GM12878 (cell line): ENCODE measurements around the gene ZNF282. TPM values are rescaled to one million over a fixed set of nuclear protein-coding genes. Genes with fewer than 3 reads are reported as not detected.

ENCODE experiments used
- ATF2 ChIP-seq: IDR thresholded peaks from 2 replicates; pipeline ENCODE4 v1.6.1; 2012; ENCODE audit warnings: low read length, inconsistent platforms
- BACH1 ChIP-seq: fragments of 450-650 bp; IDR thresholded peaks from 2 replicates; pipeline ENCODE4 v1.6.1; 2017; ENCODE audit warnings: mild to moderate bottlenecking, borderline replicate concordance
- CBX3 ChIP-seq: fragments of 200-600 bp; sonication (generic); IDR thresholded peaks from 2 replicates; pipeline ENCODE4 v1.6.1; 2016; ENCODE audit warnings: low read depth, borderline replicate concordance
- CHD2 ChIP-seq: IDR thresholded peaks from 2 replicates; pipeline ENCODE4 v1.6.1; 2011; ENCODE audit warnings: low read depth, low read length, improper control_type of control experiment, borderline replicate concordance
- CREB1 ChIP-seq: IDR thresholded peaks from 2 replicates; pipeline ENCODE4 v1.6.1; 2012; ENCODE audit warnings: low read depth, mild to moderate bottlenecking, inconsistent platforms
- CTCF ChIP-seq, 3 experiments: IDR thresholded peaks in 2 of 3; conservative IDR thresholded peaks in 1 of 3; 2 replicates each; pipeline ENCODE4 v1.5.1; 2011; ENCODE audit warnings: low read depth in 3 of 3, low read length in 3 of 3, mild to moderate bottlenecking in 3 of 3, control low read depth in 2 of 3, moderate library complexity in 2 of 3, inconsistent platforms in 1 of 3, mixed read lengths in 1 of 3; ENCODE audit not compliant: control insufficient read depth in 2 of 3, insufficient read depth in 1 of 3; ENCODE audit errors: extremely low read depth in 1 of 3
- ELK1 ChIP-seq: IDR thresholded peaks from 2 replicates; pipeline ENCODE4 v1.6.1; 2012; ENCODE audit warnings: low read depth, low read length, improper control_type of control experiment
- GABPA ChIP-seq: IDR thresholded peaks from 2 replicates; pipeline ENCODE4 v1.6.1; 2014; ENCODE audit warnings: antibody characterized with exemption, low read depth, mild to moderate bottlenecking, inconsistent platforms
- HCFC1 ChIP-seq: fragments of 150-350 bp; IDR thresholded peaks from 2 replicates; pipeline ENCODE4 v1.6.1; 2014; ENCODE audit warnings: low read length
- HSF1 ChIP-seq: fragments of 150-350 bp; IDR thresholded peaks from 2 replicates; pipeline ENCODE4 v1.6.1; 2014; ENCODE audit warnings: mild to moderate bottlenecking, low read depth, low read length
- NKRF ChIP-seq: fragments of 450-650 bp; conservative IDR thresholded peaks from 2 replicates; pipeline ENCODE4 v1.6.1; 2017; ENCODE audit warnings: mild to moderate bottlenecking, moderate library complexity
- NR2F1 ChIP-seq: fragments of 450-650 bp; conservative IDR thresholded peaks from 2 replicates; pipeline ENCODE4 v1.6.1; 2017; ENCODE audit warnings: mild to moderate bottlenecking
- POLR2AphosphoS2 ChIP-seq: IDR thresholded peaks from 2 replicates; pipeline ENCODE4 v1.6.1; 2011; ENCODE audit warnings: low read depth, mild to moderate bottlenecking, low read length, improper control_type of control experiment, moderate library complexity
- RBBP5 ChIP-seq: fragments of 200-600 bp; sonication (generic); conservative IDR thresholded peaks from 2 replicates; pipeline ENCODE4 v1.6.1; 2016
- TARDBP ChIP-seq: IDR thresholded peaks from 2 replicates; pipeline ENCODE4 v1.6.1; 2016; ENCODE audit warnings: borderline replicate concordance
- YBX1 ChIP-seq: fragments of 450-650 bp; IDR thresholded peaks from 2 replicates; pipeline ENCODE4 v1.6.1; 2016; ENCODE audit warnings: antibody characterized with exemption
- ZBTB40 ChIP-seq: fragments of 450-650 bp; IDR thresholded peaks from 2 replicates; pipeline ENCODE4 v1.6.1; 2016; ENCODE audit warnings: mild to moderate bottlenecking, moderate library complexity, borderline replicate concordance
- polyA plus RNA-seq, 11 experiments: library from polyadenylated mRNA; depleted of rRNA in 4 of 11; unstranded in 6 of 11; stranded (reverse) in 5 of 11; fragments of >200 nt; fragmentation: Nextera tagmentation in 4 of 11; fragmentation: Illumina TruSeq in 1 of 11; extraction: Ambion mirVana in 4 of 11; extraction: Trizol in 1 of 11; gene quantifications; 1 replicate in 1 of 11; 2 replicates in 10 of 11; pipeline versions ENCODE4 v1.2.1 to v1.2.3, GENCODE V29; 2011 to 2016; ENCODE audit warnings: inconsistent platforms in 2 of 11, missing spikeins in 2 of 11, low read depth in 1 of 11
- total RNA-seq, 4 experiments: library from RNA; depleted of rRNA in 3 of 4; stranded (reverse); fragments of >200 nt in 3 of 4; fragmentation: Illumina TruSeq in 1 of 4; extraction: Trizol in 1 of 4; gene quantifications; 2 replicates each; pipeline versions ENCODE4 v1.2.1 to v1.2.3, GENCODE V29; 2013 to 2021

The ZNF282 gene
- total and polyA plus RNA-seq, 10 of the 15 experiments (the other 5 are each of a cell fraction or from before 2014, with no cell fraction given), result 0.35 to 28.4 (median 8.1) TPM

GRCh38 chr7:149239345-149240143 lies 44.2 kb downstream of the ZNF282 start, which contains the start of gene ZNF212 (continued):
- no peak for TF ChIP-seq HSF1
- TF ChIP-seq POLR2AphosphoS2, result peak; percentile 41; the same call in 1 of the 2 replicates
- TF ChIP-seq HCFC1, result peak; percentile 69
- TF ChIP-seq CTCF (IDR thresholded peaks at IDR 0.05 in 2 of 3, conservative IDR thresholded peaks at IDR 0.05 in 1 of 3; ENCODE audit: control insufficient read depth in 2 of 3, extremely low read depth in 1 of 3, insufficient read depth in 1 of 3, low read depth in 3 of 3, low read length in 3 of 3), result peak; percentile 87 to 96 (median 92); a peak in 5 of 6 replicates
- TF ChIP-seq RBBP5, result no peak; the same call in 1 of the 2 replicates
- TF ChIP-seq ZBTB40, result no peak; the same call in 1 of the 2 replicates
- TF ChIP-seq CHD2, result no peak
- TF ChIP-seq GABPA, result no peak
- TF ChIP-seq BACH1, result peak; percentile 64
- no peak for TF ChIP-seq CBX3
- peak; percentile 86 for TF ChIP-seq NKRF
- no peak for TF ChIP-seq ELK1
- TF ChIP-seq CREB1, result 0 out of 2 replicates have a peak, but pooled peaks have one; percentile 54
- peak; percentile 59 for TF ChIP-seq NR2F1
- peak; percentile 67; the same call in 1 of the 2 replicates for TF ChIP-seq TARDBP
- no peak for TF ChIP-seq YBX1
- no peak for TF ChIP-seq ATF2
